Neuronal stem cell (in vitro differentiated cells): Measurements from ENCODE around the gene SCAI.

Experiments
- DNase-seq: peaks from one replicate; pipeline ENCODE4 v3.0.0-alpha.2; 2013; ENCODE audit warnings: low spot score
- H2AFZ ChIP-seq: one replicate; pipeline ENCODE4 v1.6.1; 2013; ENCODE audit warnings: mild to moderate bottlenecking, low read length, inconsistent platforms
- H2AK5ac ChIP-seq: 2 replicates; pipeline ENCODE4 v1.6.1; 2013; ENCODE audit warnings: low read depth, mild to moderate bottlenecking, inconsistent platforms, low read length, moderate library complexity, mixed read lengths
- H2BK120ac ChIP-seq: 2 replicates; pipeline ENCODE4 v1.6.1; 2013; ENCODE audit warnings: low read depth, mild to moderate bottlenecking, inconsistent platforms, low read length, moderate library complexity, mixed read lengths
- H2BK12ac ChIP-seq: one replicate; pipeline ENCODE4 v1.6.1; 2013; ENCODE audit warnings: low read length, inconsistent platforms
- H2BK15ac ChIP-seq: 2 replicates; pipeline ENCODE4 v1.6.1; 2013; ENCODE audit warnings: mild to moderate bottlenecking, low read length, inconsistent platforms, mixed read lengths
- H2BK5ac ChIP-seq: one replicate; pipeline ENCODE4 v1.6.1; 2013; ENCODE audit warnings: inconsistent platforms, mild to moderate bottlenecking, low read length, moderate library complexity
- H3K14ac ChIP-seq: one replicate; pipeline ENCODE4 v1.6.1; 2013; ENCODE audit warnings: low read length, inconsistent platforms
- H3K18ac ChIP-seq: 2 replicates; pipeline ENCODE4 v1.6.1; 2013; ENCODE audit warnings: low read length, inconsistent platforms
- H3K23ac ChIP-seq: 2 replicates; pipeline ENCODE4 v1.6.1; 2013; ENCODE audit warnings: low read depth, mild to moderate bottlenecking, mixed read lengths, low read length, inconsistent platforms; ENCODE audit not compliant: poor library complexity
- H3K27ac ChIP-seq: replicated peaks from 3 replicates; pipeline ENCODE4 v1.5.1; 2013; ENCODE audit warnings: low read length, inconsistent platforms
- H3K27me3 ChIP-seq, 3 experiments: 2 replicates each; pipeline ENCODE4 v1.6.1; 2013; ENCODE audit warnings: low read length in 3 of 3, mild to moderate bottlenecking in 2 of 3, inconsistent platforms in 1 of 3, low read depth in 1 of 3, mixed read lengths in 1 of 3, moderate library complexity in 1 of 3; ENCODE audit not compliant: control insufficient read depth in 3 of 3, insufficient read depth in 3 of 3
- H3K36me3 ChIP-seq, 2 donors: replicated peaks in 1 of 2; 2 replicates each; pipeline ENCODE4 v1.6.1; 2013; ENCODE audit warnings: low read length in 2 of 2; ENCODE audit not compliant: control insufficient read depth in 2 of 2, insufficient read depth in 2 of 2
- H3K4ac ChIP-seq: 2 replicates; pipeline ENCODE4 v1.6.1; 2013; ENCODE audit warnings: inconsistent platforms, mild to moderate bottlenecking, low read length, moderate library complexity
- H3K4me1 ChIP-seq, 2 donors: 1 replicate in 1 of 2; 2 replicates in 1 of 2; pipeline ENCODE4 v1.6.1; 2013; ENCODE audit warnings: low read length in 2 of 2, low read depth in 1 of 2; ENCODE audit not compliant: control insufficient read depth in 2 of 2, insufficient read depth in 1 of 2
- H3K4me2 ChIP-seq: one replicate; pipeline ENCODE4 v1.6.1; 2013; ENCODE audit warnings: mild to moderate bottlenecking, low read length, inconsistent platforms; ENCODE audit not compliant: insufficient read depth, poor library complexity, severe bottlenecking
- H3K4me3 ChIP-seq, 2 donors: 2 replicates each; pipeline ENCODE4 v1.5.1; 2013; ENCODE audit warnings: low read length in 2 of 2, mild to moderate bottlenecking in 2 of 2, inconsistent platforms in 1 of 2, moderate library complexity in 1 of 2
- H3K79me1 ChIP-seq: one replicate; pipeline ENCODE4 v1.6.1; 2013; ENCODE audit warnings: low read depth, mild to moderate bottlenecking, inconsistent platforms, low read length, moderate library complexity
- H3K9ac ChIP-seq: one replicate; pipeline ENCODE4 v1.6.1; 2013; ENCODE audit warnings: mild to moderate bottlenecking, low read depth, low read length, inconsistent platforms; ENCODE audit not compliant: poor library complexity
- H3K9me3 ChIP-seq, 2 donors: replicated peaks in 1 of 2; 2 replicates each; pipeline versions ENCODE3 to v1.6.1; 2013; ENCODE audit warnings: low read length in 2 of 2, mild to moderate bottlenecking in 2 of 2, inconsistent platforms in 1 of 2, low read depth in 1 of 2, mixed read lengths in 1 of 2, moderate library complexity in 1 of 2; ENCODE audit not compliant: control insufficient read depth in 2 of 2, insufficient read depth in 1 of 2
- H4K8ac ChIP-seq: one replicate; pipeline ENCODE4 v1.6.1; 2013; ENCODE audit warnings: low read depth, mild to moderate bottlenecking, inconsistent platforms, low read length, moderate library complexity
- H4K91ac ChIP-seq: one replicate; pipeline ENCODE4 v1.6.1; 2013; ENCODE audit warnings: low read length, low read depth, mild to moderate bottlenecking, inconsistent platforms; ENCODE audit not compliant: poor library complexity
- WGBS, 2 donors: extraction: QIAGEN DNeasy Blood & Tissue Kit; methylation state at CpG; one replicate each; pipeline ENCODE4 v1.1.7; 2013; ENCODE audit warnings: missing lambda C conversion rate in 2 of 2, mixed read lengths in 1 of 2; ENCODE audit not compliant: insufficient read length in 2 of 2, insufficient replicate concordance in 1 of 2; ENCODE audit errors: extremely low coverage in 2 of 2; 5-methylcytosine and 5-hydroxymethylcytosine counted together

The SCAI gene

DNA sequence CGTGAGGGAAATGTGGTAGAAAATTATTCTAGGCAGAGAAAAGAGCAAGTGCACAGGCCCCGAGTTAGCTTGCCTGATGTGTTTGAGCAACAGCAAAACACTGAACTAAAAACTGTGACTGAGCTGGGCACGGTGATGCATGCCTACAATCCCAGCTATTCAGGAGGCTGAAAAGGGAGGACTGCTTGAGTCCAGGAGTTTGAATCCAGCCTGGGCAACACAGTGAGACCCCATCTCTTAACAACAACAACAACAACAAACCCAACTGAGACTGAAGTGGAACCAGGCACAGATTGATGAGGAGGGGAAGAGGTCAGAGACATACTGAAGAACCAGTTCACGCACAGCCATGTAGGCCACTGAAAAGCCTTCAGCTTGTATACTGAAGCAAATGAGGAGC, 42.5 kb downstream of the SCAI start:
- no peak overlapping the region for H3K18ac ChIP-seq
- H3K4me2 ChIP-seq, result no peak overlapping the region
- H4K8ac ChIP-seq, result no peak overlapping the region
- no peaks in the 10 kb centered on the region for H3K4me1 ChIP-seq
- H3K9ac ChIP-seq, result no peak overlapping the region
- H3K23ac ChIP-seq, result no peak overlapping the region
- no peak overlapping the region for H3K14ac ChIP-seq
- no peak overlapping the region for H3K4ac ChIP-seq
- H2BK12ac ChIP-seq, result no peak overlapping the region
- no peak overlapping the region for H2AFZ ChIP-seq
- no peaks in the 10 kb centered on the region for H3K79me1 ChIP-seq
- H3K36me3 ChIP-seq, result no peaks in the 10 kb centered on the region
- peaks cover 3 to 4% of the 10 kb centered on the region in 2 donors for H3K9me3 ChIP-seq
- no peak overlapping the region for H2AK5ac ChIP-seq
- H2BK15ac ChIP-seq, result no peak overlapping the region
- DNase-seq, result no peak
- no peaks in the 10 kb centered on the region for H3K27me3 ChIP-seq
- H2BK5ac ChIP-seq, result no peak overlapping the region
- no peak overlapping the region for H4K91ac ChIP-seq
- no peak overlapping the region for H2BK120ac ChIP-seq
- no peak overlapping the region for H3K4me3 ChIP-seq
- no CpG with 5 or more reads among the region's 4 CpGs for WGBS, 2 donors
- H3K27ac ChIP-seq, result no peak overlapping the region

DNA sequence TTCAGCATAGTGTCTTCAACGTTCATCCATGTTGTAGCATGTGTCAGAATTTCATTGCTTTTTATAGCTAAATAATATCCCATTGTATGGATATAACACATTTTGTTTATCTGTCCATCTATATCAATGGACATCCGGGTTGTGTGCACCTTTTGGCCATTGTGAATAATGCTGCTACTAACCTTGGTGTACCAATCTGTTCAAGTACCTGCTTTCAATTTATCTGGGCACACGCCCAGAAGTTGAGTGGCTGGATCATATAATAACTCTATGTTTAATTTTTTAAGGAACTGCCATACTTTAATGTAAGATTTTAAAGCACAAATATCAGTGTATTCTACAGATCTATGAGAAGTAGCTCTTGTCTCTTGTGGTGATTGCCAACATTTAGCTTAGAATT, 43.5 kb downstream of the SCAI start:
- Histone ChIP-seq H3K79me1 (no peaks in the 10 kb centered on the region), H3K14ac (no peak overlapping the region), H3K9ac (no peak overlapping the region), H2BK12ac (no peak overlapping the region), H4K8ac (no peak overlapping the region), H3K4me1 (no peaks in the 10 kb centered on the region), H2BK120ac (no peak overlapping the region), H2BK5ac (no peak overlapping the region), H2AFZ (no peak overlapping the region), H3K9me3 (peaks cover 4 to 6% of the 10 kb centered on the region in 2 donors), H3K18ac (no peak overlapping the region), H3K4ac (no peak overlapping the region), H3K4me2 (no peak overlapping the region), H3K36me3 (peaks cover 0 to 2% of the 10 kb centered on the region in 2 donors), H3K27me3 (no peaks in the 10 kb centered on the region), H3K4me3 (no peak overlapping the region), H3K23ac (no peak overlapping the region), H2AK5ac (no peak overlapping the region), H2BK15ac (no peak overlapping the region), H3K27ac (no peak overlapping the region), H4K91ac (no peak overlapping the region)
- no peak for DNase-seq
- WGBS, 2 donors, result no CpG with 5 or more reads among the region's 3 CpGs

DNA sequence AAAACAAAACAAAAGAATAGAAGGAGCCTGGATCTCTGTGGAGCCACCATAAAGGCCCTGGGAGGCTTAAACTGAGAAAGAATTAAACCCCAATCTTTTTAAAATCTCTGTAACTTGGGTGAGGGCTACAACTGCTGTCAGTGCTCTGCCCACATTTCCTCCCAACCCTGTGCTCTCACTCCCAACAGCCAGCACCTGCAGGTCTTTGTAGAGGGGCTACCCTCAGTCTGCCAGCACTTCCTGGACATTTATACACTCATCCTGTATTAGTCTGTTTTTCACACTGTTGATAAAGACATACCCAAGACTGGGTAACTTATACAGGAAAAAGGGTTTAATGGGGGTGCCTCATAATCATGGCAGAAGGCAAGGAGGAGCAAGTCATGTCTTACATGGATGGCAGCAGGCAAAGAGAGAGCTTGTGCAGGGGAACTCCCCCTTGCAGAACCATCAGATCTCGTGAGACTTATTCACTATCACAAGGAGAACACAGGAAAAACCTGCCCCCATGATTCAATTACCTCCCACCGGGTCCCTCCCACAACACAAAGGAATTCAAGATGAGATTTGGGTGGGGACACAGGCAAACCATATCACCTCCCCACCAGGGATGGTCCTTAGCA, 47.4 kb downstream of the SCAI start:
- Histone ChIP-seq H3K4me1 (no peaks in the 10 kb centered on the region), H3K23ac (no peak overlapping the region), H2BK120ac (no peak overlapping the region), H3K4me3 (no peak overlapping the region), H4K8ac (no peak overlapping the region), H2BK12ac (no peak overlapping the region), H2AK5ac (no peak overlapping the region), H3K27ac (no peak overlapping the region), H3K18ac (no peak overlapping the region), H3K9me3 (peaks cover 4 to 6% of the 10 kb centered on the region in 2 donors), H3K9ac (no peak overlapping the region), H4K91ac (no peak overlapping the region), H3K4ac (no peak overlapping the region), H3K14ac (no peak overlapping the region), H3K4me2 (no peak overlapping the region), H2BK15ac (no peak overlapping the region), H3K36me3 (peaks cover 0 to 2% of the 10 kb centered on the region in 2 donors), H3K79me1 (no peaks in the 10 kb centered on the region), H2BK5ac (no peak overlapping the region), H3K27me3 (no peaks in the 10 kb centered on the region), H2AFZ (no peak overlapping the region)
- DNase-seq, result no peak
- WGBS, 2 donors, result no CpG with 5 or more reads among the region's 2 CpGs

DNA sequence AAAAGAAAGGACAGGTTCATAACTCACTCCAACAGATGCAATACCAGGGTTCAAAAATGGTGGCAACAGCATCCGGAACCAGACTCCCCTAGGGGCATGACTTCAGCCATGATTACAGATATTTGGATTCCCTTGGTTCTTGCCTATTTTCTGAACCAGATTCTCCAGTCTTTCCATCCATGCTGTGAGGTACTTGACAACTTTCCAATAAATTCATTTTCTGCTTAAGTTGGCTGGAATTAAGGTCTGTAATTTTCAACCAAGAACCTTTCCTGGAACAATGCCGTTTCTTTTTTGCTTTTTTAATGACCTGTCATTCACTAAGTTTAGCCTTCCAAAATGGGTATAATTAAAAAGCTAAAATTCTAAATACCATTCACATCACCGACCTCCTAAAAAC, 52.2 kb downstream of the SCAI start:
- Histone ChIP-seq H3K9me3 (peaks cover 3% of the 10 kb centered on the region in 2 donors), H2AK5ac (no peak overlapping the region), H2AFZ (no peak overlapping the region), H3K36me3 (peaks cover 0 to 2% of the 10 kb centered on the region in 2 donors), H2BK15ac (no peak overlapping the region), H3K23ac (no peak overlapping the region), H3K4ac (no peak overlapping the region), H3K27me3 (no peaks in the 10 kb centered on the region), H2BK120ac (no peak overlapping the region), H3K9ac (no peak overlapping the region), H3K79me1 (no peaks in the 10 kb centered on the region), H4K91ac (no peak overlapping the region), H3K18ac (no peak overlapping the region), H3K4me3 (no peak overlapping the region), H4K8ac (no peak overlapping the region), H2BK12ac (no peak overlapping the region), H3K4me2 (no peak overlapping the region), H2BK5ac (no peak overlapping the region), H3K4me1 (no peaks in the 10 kb centered on the region), H3K14ac (no peak overlapping the region), H3K27ac (no peak overlapping the region)
- WGBS, 2 donors, result 100% methylated on average over 1 of the region's 3 CpGs; no CpG with 5 or more reads in 1 of the 2 donors
- DNase-seq, result no peak
